Measurements from ENCODE around the gene FBRSL1.

DNA sequence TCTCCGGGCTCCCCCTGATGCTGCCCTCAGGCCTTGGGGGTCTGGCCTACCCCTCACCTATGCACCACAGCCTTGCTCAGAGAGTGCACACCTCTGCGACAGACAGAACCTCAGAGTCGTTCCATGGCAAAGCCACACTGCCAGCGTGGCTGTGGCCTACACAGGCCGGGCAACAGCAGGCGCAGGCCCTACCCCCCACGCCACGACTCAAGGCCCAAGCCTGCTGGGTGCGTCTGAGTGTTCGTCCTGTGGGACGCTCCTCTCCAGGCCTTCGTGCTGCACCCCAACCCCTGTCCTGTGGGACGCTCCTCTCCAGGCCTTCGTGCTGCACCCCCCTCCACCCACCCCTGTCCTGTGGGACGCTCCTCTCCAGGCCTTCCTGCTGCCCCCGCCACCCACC, 66.3 kb downstream of the FBRSL1 start:
- TF ChIP-seq CTCF (IDR thresholded peaks at IDR 0.05) (no peak), POLR2AphosphoS5 (IDR thresholded peaks at IDR 0.05) (no peak), POLR2A (IDR thresholded peaks at IDR 0.05) (no peak)

Measured in breast epithelium (tissue), 3 donors.